Natural killer cell (primary cell): ENCODE data around the gene TP53BP1. TPM values are rescaled to one million over a fixed set of nuclear protein-coding genes. Genes with fewer than 3 reads are reported as not detected.

Source experiments
- ATAC-seq, 3 donors: fragments of 150-1000 bp in 2 of 3; fragments of 200-7000 bp in 1 of 3; cut with Tn5 transposase; 1 replicate in 1 of 3; 2 replicates in 2 of 3; pipeline ENCODE4 v1.10.0; 2021; ENCODE audit warnings: mild to moderate bottlenecking in 2 of 3, moderate library complexity in 2 of 3
- DNase-seq, 2 donors: peaks; one replicate each; pipeline versions ENCODE4 v3.0.0 to v3.0.0-alpha.2; 2013 to 2021; ENCODE audit warnings: mixed read lengths in 1 of 2
- H3K27ac ChIP-seq: one replicate; pipeline ENCODE4 v1.5.1; 2013; ENCODE audit warnings: mild to moderate bottlenecking, low read length
- H3K27me3 ChIP-seq: one replicate; pipeline ENCODE4 v1.6.1; 2013; ENCODE audit warnings: low read length; ENCODE audit not compliant: control insufficient read depth, insufficient read depth
- H3K36me3 ChIP-seq: one replicate; pipeline ENCODE4 v1.6.1; 2013; ENCODE audit warnings: low read length; ENCODE audit not compliant: control insufficient read depth, insufficient read depth
- H3K4me1 ChIP-seq: one replicate; pipeline ENCODE4 v1.6.1; 2013; ENCODE audit warnings: low read length; ENCODE audit not compliant: control insufficient read depth, insufficient read depth
- H3K4me3 ChIP-seq: one replicate; pipeline ENCODE4 v1.5.1; 2013; ENCODE audit warnings: low read length
- H3K9me3 ChIP-seq: one replicate; pipeline ENCODE4 v1.6.1; 2013; ENCODE audit warnings: low read length; ENCODE audit not compliant: control insufficient read depth, insufficient read depth
- H3K27ac Mint-ChIP-seq, 2 donors: one replicate each; pipeline ENCODE4 v1.8.0; 2022; ENCODE audit warnings: mild to moderate bottlenecking in 2 of 2, mixed read lengths in 2 of 2, moderate library complexity in 1 of 2
- H3K27me3 Mint-ChIP-seq, 2 donors: one replicate each; pipeline ENCODE4 v1.8.0; 2022; ENCODE audit warnings: low read depth in 2 of 2, mixed read lengths in 2 of 2
- H3K36me3 Mint-ChIP-seq: one replicate; pipeline ENCODE4 v1.8.0; 2022; ENCODE audit warnings: mixed read lengths
- H3K4me1 Mint-ChIP-seq, 2 donors: one replicate each; pipeline ENCODE4 v1.8.0; 2022; ENCODE audit warnings: mixed read lengths in 2 of 2
- H3K4me3 Mint-ChIP-seq: one replicate; pipeline ENCODE4 v1.8.0; 2022; ENCODE audit warnings: mild to moderate bottlenecking, moderate library complexity, mixed read lengths
- H3K9me3 Mint-ChIP-seq, 2 donors: one replicate each; pipeline ENCODE4 v1.8.0; 2022; ENCODE audit warnings: mixed read lengths in 2 of 2
- CTCF ChIP-seq: fragments of 200-600 bp; IDR thresholded peaks from one replicate; pipeline ENCODE4 v1.8.0; 2022; ENCODE audit warnings: antibody characterized with exemption
- WGBS: methylation state at CpG from one replicate; pipeline ENCODE4 v1.1.7; 2013; ENCODE audit warnings: missing lambda C conversion rate; ENCODE audit not compliant: insufficient coverage; 5-methylcytosine and 5-hydroxymethylcytosine counted together
- intact Hi-C: fragments of 100-400 bp; cut with micrococcal nuclease; formaldehyde crosslinking; loops from one replicate; pipeline ENCODE4 v1.14.2; 2022
- total RNA-seq, 4 donors: library from RNA; stranded (reverse); fragments of 120-200 nt in 1 of 4; gene quantifications; one replicate each; pipeline versions ENCODE4 v1.2.3 to v1.2.4, GENCODE V29; 2013 to 2022

The TP53BP1 gene
- total RNA-seq, 3 donors from 2014 or later (not counting 1 experiment from before 2014, with no cell fraction given): 27.9 to 32.9 (median 31.5) TPM

GRCh38 chr15:43511012-43511885 is 18.3 kb upstream of the TP53BP1 start:
- Mint-ChIP-seq H3K36me3 (no peaks in the 10 kb centered on the region), H3K27ac (peak overlapping the region; percentile 85 to 99), H3K4me1 (peaks cover 23% of the 10 kb centered on the region in 2 donors), H3K4me3 (peak overlapping the region; percentile 88), H3K27me3 (peaks cover 8 to 27% of the 10 kb centered on the region in 2 donors), H3K9me3 (no peaks in the 10 kb centered on the region)
- no peak for ATAC-seq
- peak in 1 of 2 donors; percentile 49 for DNase-seq
- TF ChIP-seq CTCF: no peak
- no peaks in the 10 kb centered on the region for H3K36me3 ChIP-seq
- H3K9me3 ChIP-seq: no peaks in the 10 kb centered on the region
- intact Hi-C loops: loop anchor here (5.0 kb wide), 1 partner anchor 134 kb away; no protein-coding TSS in a partner anchor
- peak overlapping the region; percentile 74 for H3K4me3 ChIP-seq
- peaks cover 15% of the 10 kb centered on the region for H3K4me1 ChIP-seq
- no peak overlapping the region for H3K27ac ChIP-seq
- 9% methylated on average over 39 of the region's 39 CpGs for WGBS
- H3K27me3 ChIP-seq: no peaks in the 10 kb centered on the region

GRCh38 chr15:43510200-43511011 is 17.4 kb upstream of the TP53BP1 start:
- Histone ChIP-seq H3K27ac (peak overlapping the region; percentile 70), H3K4me3 (peak overlapping the region; percentile 74), H3K4me1 (peaks cover 15% of the 10 kb centered on the region), H3K27me3 (no peaks in the 10 kb centered on the region), H3K9me3 (no peaks in the 10 kb centered on the region), H3K36me3 (no peaks in the 10 kb centered on the region)
- DNase-seq (peak; percentile 93 to 98), ATAC-seq (peak; percentile 94 to 99 (median 95))
- peak overlapping the region; percentile 88 for H3K4me3 Mint-ChIP-seq
- peaks cover 23% of the 10 kb centered on the region in 2 donors for H3K4me1 Mint-ChIP-seq
- intact Hi-C loops: loop anchor here (1.0 to 5.0 kb wide), 2 partner anchors 17 to 133 kb away; partner anchors contain the start of gene TP53BP1
- no peaks in the 10 kb centered on the region for H3K9me3 Mint-ChIP-seq
- no peak for TF ChIP-seq CTCF
- peaks cover 7 to 19% of the 10 kb centered on the region in 2 donors for H3K27me3 Mint-ChIP-seq
- whole genome bisulfite sequencing: under 1% methylated on average over 41 of the region's 41 CpGs
- H3K36me3 Mint-ChIP-seq: no peaks in the 10 kb centered on the region
- peak overlapping the region; percentile 85 to 99 for H3K27ac Mint-ChIP-seq

- H3K4me3 ChIP-seq: no peak overlapping the region
- 81% methylated on average over 6 of the region's 8 CpGs for WGBS
- H3K36me3 Mint-ChIP-seq: no peaks in the 10 kb centered on the region
- no peaks in the 10 kb centered on the region for H3K36me3 ChIP-seq
- peak overlapping the region; percentile 70 for H3K27ac ChIP-seq
- no peaks in the 10 kb centered on the region for H3K9me3 ChIP-seq
- peak overlapping the region; percentile 85 to 99 for H3K27ac Mint-ChIP-seq
- H3K27me3 ChIP-seq: no peaks in the 10 kb centered on the region
- no peak for ATAC-seq
- peaks cover 15% of the 10 kb centered on the region for H3K4me1 ChIP-seq
- TF ChIP-seq CTCF: no peak
- no peak for DNase-seq
- intact Hi-C loops: loop anchor here (1.0 to 5.0 kb wide), 2 partner anchors 16 to 132 kb away; partner anchors contain the start of gene TP53BP1
- no peaks in the 10 kb centered on the region for H3K9me3 Mint-ChIP-seq
- peaks cover 23% of the 10 kb centered on the region in 2 donors for H3K4me1 Mint-ChIP-seq
- H3K27me3 Mint-ChIP-seq: peaks cover 7 to 17% of the 10 kb centered on the region in 2 donors
- peak overlapping the region; percentile 88 for H3K4me3 Mint-ChIP-seq
Observed at GRCh38 chr15:43509660-43510199, 16.8 kb upstream of the TP53BP1 start.
